Measurements from ENCODE around the gene FMN2.
"Not testable (repeated sequence)": the region's sequence is repeated elsewhere in the genome, so short reads cannot be mapped to it uniquely, and the experiment has no call there.

Gene FMN2

DNA sequence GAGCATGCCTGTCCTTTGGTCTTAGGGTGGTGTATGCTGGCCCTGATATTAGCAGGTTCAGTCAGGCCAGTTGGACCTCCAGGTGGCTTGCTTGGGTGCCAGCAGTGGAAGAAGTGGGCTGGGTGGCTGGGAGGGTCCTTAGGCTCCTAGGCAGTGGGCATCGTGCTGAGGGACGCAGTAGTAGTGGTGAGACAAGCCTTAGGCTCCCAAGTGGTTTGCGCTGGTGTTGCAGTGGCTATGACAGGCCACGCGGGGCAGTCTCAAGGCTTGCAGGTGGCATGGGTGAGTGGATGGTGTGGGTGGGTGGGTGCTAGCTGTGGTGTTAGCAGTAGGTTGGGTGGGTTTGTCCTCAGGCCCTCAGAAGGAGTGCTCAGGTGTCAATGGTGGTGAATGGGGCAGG lies 162.3 kb downstream of the FMN2 start:
- Histone ChIP-seq H3K4me1 (ENCODE audit: control insufficient read depth, insufficient read depth, low read length, poor library complexity, severe bottlenecking) (no peaks in the 10 kb centered on the region), H3K36me3 (ENCODE audit: control insufficient read depth, insufficient read depth, low read length) (no peaks in the 10 kb centered on the region), H3K9me3 (ENCODE audit: control insufficient read depth, low read length) (peaks cover 5% of the 10 kb centered on the region), H3K27ac (ENCODE audit: low read depth, low read length, severe bottlenecking) (no peak overlapping the region), H3K4me3 (ENCODE audit: extremely low read depth, insufficient read depth, low read length, poor library complexity, severe bottlenecking) (no peak overlapping the region)
- WGBS, 2 experiments (ENCODE audit: insufficient coverage in 2 of 2): 95 to 96% methylated on average over 5 of the region's 5 CpGs

DNA sequence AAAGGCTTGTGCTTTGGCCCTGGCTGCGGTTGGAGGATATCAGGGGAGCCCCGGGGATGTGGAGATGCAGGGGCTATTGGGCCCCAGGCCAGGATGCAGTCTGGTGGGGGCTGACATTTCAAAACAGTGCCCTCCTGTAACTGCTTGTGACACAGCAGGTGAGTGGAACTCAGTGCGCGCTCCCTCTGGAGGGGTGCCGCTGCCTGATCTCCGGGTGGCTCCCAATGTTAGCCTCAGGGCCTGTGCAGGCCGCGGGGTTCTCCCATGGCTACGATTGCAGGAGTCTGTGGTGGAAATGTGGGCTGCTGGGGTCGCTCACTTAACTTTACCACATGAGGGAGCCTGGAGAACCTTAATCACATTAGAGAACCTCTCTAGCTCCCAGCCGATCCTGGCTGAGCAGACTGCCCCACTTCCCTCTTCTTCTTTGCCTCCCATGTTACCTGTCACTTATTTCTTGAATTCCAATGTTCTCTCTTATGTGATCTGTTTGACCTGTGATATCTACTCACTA lies 163.2 kb downstream of the FMN2 start:
- Histone ChIP-seq H3K4me3 (ENCODE audit: extremely low read depth, insufficient read depth, low read length, poor library complexity, severe bottlenecking) (no peak overlapping the region), H3K9me3 (ENCODE audit: control insufficient read depth, low read length) (no peaks in the 10 kb centered on the region), H3K27ac (ENCODE audit: low read depth, low read length, severe bottlenecking) (no peak overlapping the region), H3K36me3 (ENCODE audit: control insufficient read depth, insufficient read depth, low read length) (no peaks in the 10 kb centered on the region), H3K4me1 (ENCODE audit: control insufficient read depth, insufficient read depth, low read length, poor library complexity, severe bottlenecking) (no peaks in the 10 kb centered on the region)
- WGBS, 2 experiments (ENCODE audit: insufficient coverage in 2 of 2): 86 to 93% methylated on average over 5 to 10 of the region's 11 CpGs

DNA sequence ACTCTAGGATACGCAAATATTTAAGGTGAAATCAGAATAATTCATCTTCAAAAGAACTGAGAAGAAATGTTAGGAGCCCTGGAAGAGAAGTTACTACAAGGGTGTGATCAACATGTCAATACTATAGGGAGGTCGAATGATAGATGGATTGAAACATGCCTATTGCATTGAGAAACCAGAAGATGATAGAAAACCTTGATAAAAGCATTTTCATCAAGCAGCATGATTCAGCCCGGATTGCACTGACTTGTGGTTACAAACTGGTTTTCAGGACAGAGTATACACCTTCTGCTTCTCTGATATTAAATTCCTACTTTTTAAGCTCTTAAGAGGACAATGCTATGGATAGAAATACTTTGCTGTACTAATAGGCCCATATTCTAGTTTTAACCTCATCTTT lies 164.2 kb downstream of the FMN2 start:
- no peak overlapping the region for H3K4me3 ChIP-seq (ENCODE audit: extremely low read depth, insufficient read depth, low read length, poor library complexity, severe bottlenecking)
- H3K9me3 ChIP-seq (ENCODE audit: control insufficient read depth, low read length): peaks cover 1% of the 10 kb centered on the region
- H3K4me1 ChIP-seq (ENCODE audit: control insufficient read depth, insufficient read depth, low read length, poor library complexity, severe bottlenecking): no peaks in the 10 kb centered on the region
- H3K36me3 ChIP-seq (ENCODE audit: control insufficient read depth, insufficient read depth, low read length): no peaks in the 10 kb centered on the region
- no peak overlapping the region for H3K27ac ChIP-seq (ENCODE audit: low read depth, low read length, severe bottlenecking)
- WGBS, 2 experiments (ENCODE audit: insufficient coverage in 2 of 2): 89 to 92% methylated on average over 2 to 3 of the region's 3 CpGs

DNA sequence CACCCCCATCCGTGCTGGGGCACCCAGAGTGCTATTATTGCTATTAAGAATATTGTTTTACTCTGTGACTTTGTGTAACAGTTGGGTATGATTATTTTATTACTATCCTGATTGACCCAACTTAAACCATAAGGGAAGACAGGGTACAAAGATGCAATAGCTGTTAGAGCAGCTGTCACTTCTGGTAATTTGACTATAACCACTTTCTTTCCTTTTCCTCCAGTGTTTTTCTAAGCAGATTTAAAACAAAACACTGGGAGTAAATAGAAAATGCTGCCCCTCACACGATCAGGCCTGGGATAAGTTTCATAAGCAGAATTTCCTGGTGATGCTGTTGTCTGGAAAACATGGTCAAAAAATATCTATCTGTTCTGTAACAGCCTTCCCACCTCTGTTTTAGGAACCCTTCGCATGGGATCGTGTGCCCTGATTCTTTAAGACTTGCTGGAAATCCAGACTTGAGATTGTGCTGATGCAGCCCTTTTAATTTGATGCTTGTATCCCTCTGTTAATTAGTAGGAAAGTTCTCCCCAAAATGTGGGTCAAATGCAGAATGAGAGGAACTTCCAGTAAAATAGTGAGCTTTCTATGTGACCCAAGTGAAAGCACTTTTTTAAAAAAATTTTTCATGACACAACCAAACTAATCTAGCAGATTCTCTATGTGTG lies 165.3 kb downstream of the FMN2 start:
- H3K9me3 ChIP-seq (ENCODE audit: control insufficient read depth, low read length): peaks cover 4% of the 10 kb centered on the region
- no peaks in the 10 kb centered on the region for H3K36me3 ChIP-seq (ENCODE audit: control insufficient read depth, insufficient read depth, low read length)
- 88 to 100% methylated on average over 1 to 3 of the region's 4 CpGs for WGBS, 2 experiments (ENCODE audit: insufficient coverage in 2 of 2)

DNA sequence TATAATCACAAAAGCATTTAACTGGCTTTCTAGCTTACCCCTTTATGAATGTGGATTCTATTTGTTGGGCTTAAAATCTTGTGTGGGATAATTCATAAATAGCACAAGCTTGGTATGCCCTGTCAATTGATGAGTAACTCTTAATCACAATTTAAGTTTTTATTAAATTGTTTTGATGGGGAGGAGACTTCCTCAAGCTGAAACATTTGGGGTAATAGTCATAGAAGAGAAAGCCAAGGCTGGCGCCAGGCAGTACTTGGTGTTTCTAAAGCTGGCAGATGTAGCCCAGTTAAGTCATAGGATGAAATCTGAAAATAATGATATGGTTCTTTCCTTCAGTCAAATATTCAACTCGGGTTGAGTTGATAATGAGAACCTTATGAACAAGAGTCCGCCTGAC lies 167.2 kb downstream of the FMN2 start:
- Histone ChIP-seq H3K9me3 (ENCODE audit: control insufficient read depth, low read length) (peaks cover 4% of the 10 kb centered on the region), H3K27ac (ENCODE audit: low read depth, low read length, severe bottlenecking) (no peak overlapping the region), H3K4me3 (ENCODE audit: extremely low read depth, insufficient read depth, low read length, poor library complexity, severe bottlenecking) (no peak overlapping the region), H3K4me1 (ENCODE audit: control insufficient read depth, insufficient read depth, low read length, poor library complexity, severe bottlenecking) (no peaks in the 10 kb centered on the region), H3K36me3 (ENCODE audit: control insufficient read depth, insufficient read depth, low read length) (no peaks in the 10 kb centered on the region)
- WGBS, 2 experiments (ENCODE audit: insufficient coverage in 2 of 2): 80 to 94% methylated on average over 1 to 2 of the region's 3 CpGs

More for the DNA sequence above, 165.3 kb downstream of the FMN2 start:
- Histone ChIP-seq H3K4me3 (ENCODE audit: extremely low read depth, insufficient read depth, low read length, poor library complexity, severe bottlenecking) (no peak overlapping the region), H3K4me1 (ENCODE audit: control insufficient read depth, insufficient read depth, low read length, poor library complexity, severe bottlenecking) (no peaks in the 10 kb centered on the region), H3K27ac (ENCODE audit: low read depth, low read length, severe bottlenecking) (no peak overlapping the region)

DNA sequence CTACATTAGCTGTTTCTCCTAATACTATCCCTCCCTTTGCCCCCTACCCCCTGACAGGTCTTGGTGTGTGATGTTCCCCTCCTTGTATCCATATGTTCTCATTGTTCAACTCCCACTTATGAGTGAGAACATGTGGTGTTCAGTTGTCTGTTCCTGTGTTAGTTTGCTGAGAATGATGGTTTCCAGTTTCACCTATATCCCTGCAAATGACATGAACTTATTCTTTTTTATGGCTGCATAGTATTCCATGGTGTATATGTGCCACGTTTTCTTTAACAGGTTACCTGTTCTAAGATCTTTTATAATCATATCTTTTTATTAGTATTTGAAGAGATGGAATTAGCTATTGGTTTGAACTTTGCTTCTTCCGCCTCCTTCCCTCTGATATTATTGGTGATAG lies 172.8 kb downstream of the FMN2 start:
- H3K36me3 ChIP-seq (ENCODE audit: control insufficient read depth, insufficient read depth, low read length); H3K9me3 ChIP-seq (ENCODE audit: control insufficient read depth, low read length); H3K4me1 ChIP-seq (ENCODE audit: control insufficient read depth, insufficient read depth, low read length, poor library complexity, severe bottlenecking); H3K27ac ChIP-seq (ENCODE audit: low read depth, low read length, severe bottlenecking); H3K4me3 ChIP-seq (ENCODE audit: extremely low read depth, insufficient read depth, low read length, poor library complexity, severe bottlenecking): not testable (repeated sequence)
- WGBS, 2 experiments (ENCODE audit: insufficient coverage in 2 of 2): no CpG with 5 or more reads among the region's 2 CpGs

DNA sequence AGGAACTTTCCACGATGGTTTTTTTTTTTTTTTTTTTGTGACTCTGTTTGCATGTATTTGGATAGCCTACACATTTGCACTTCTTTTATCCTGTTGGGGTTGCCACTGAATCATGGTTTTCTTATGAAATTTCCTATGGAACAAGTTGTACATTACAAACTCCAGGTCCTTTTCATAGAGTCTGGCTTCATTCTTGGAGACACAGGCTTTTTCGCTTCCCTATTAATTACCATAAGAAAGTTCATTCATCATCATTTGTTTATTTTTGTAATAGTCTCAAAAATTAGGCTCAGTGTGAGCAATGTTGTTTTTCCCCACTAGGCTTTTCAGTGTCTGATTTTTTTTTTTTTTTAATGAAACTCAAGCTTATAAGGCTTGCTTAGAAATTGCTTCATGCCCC lies 179.4 kb downstream of the FMN2 start:
- Histone ChIP-seq H3K4me1 (ENCODE audit: control insufficient read depth, insufficient read depth, low read length, poor library complexity, severe bottlenecking) (no peaks in the 10 kb centered on the region), H3K9me3 (ENCODE audit: control insufficient read depth, low read length) (peaks cover 5% of the 10 kb centered on the region), H3K4me3 (ENCODE audit: extremely low read depth, insufficient read depth, low read length, poor library complexity, severe bottlenecking) (no peak overlapping the region), H3K27ac (ENCODE audit: low read depth, low read length, severe bottlenecking) (no peak overlapping the region), H3K36me3 (ENCODE audit: control insufficient read depth, insufficient read depth, low read length) (no peaks in the 10 kb centered on the region)
- WGBS, 2 experiments (ENCODE audit: insufficient coverage in 2 of 2): no CpG with 5 or more reads among the region's 2 CpGs

DNA sequence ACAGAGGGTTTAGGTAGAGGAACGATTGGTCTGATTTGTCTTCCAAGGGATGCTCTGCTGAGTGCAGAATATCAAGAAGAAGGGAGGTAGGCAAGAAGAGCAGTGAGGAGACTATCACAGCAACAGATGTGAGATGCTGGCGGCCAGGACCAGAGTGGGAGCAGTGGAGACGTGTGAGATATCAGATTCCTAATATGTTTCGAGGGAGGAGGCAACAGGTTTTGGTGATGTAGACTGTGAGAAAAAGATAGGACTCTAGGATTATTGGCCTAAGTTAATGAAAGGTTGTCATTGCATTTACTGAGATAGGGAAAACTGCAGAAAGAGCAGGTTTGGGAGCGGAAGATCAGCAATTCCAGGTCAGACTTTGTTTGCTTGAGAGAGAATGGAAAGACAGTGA lies 182.9 kb downstream of the FMN2 start:
- Histone ChIP-seq H3K9me3 (ENCODE audit: control insufficient read depth, low read length) (peaks cover 5% of the 10 kb centered on the region), H3K27ac (ENCODE audit: low read depth, low read length, severe bottlenecking) (no peak overlapping the region), H3K4me3 (ENCODE audit: extremely low read depth, insufficient read depth, low read length, poor library complexity, severe bottlenecking) (no peak overlapping the region), H3K36me3 (ENCODE audit: control insufficient read depth, insufficient read depth, low read length) (no peaks in the 10 kb centered on the region), H3K4me1 (ENCODE audit: control insufficient read depth, insufficient read depth, low read length, poor library complexity, severe bottlenecking) (no peaks in the 10 kb centered on the region)
- 82 to 86% methylated on average over 5 of the region's 5 CpGs for WGBS, 2 experiments (ENCODE audit: insufficient coverage in 2 of 2)

DNA sequence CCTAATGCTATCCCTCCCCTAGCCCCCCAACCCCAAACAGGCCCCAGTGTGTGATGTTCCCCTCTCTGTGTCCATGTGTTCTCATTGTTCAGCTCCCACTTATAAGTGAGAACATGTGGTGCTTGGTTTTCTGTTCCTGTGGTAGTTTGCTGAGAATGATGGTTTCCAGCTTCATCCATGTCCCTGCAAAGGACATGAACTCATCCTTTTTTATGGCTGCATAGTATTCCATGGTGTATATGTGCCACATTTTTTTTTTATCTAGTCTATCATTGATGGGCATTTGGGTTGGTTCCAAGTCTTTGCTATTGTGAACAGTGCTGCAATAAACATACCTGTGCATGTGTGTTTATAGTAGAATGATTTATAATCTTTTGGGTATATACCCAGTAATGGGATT lies 183.5 kb downstream of the FMN2 start:
- H3K27ac ChIP-seq (ENCODE audit: low read depth, low read length, severe bottlenecking); H3K36me3 ChIP-seq (ENCODE audit: control insufficient read depth, insufficient read depth, low read length); H3K4me1 ChIP-seq (ENCODE audit: control insufficient read depth, insufficient read depth, low read length, poor library complexity, severe bottlenecking); H3K4me3 ChIP-seq (ENCODE audit: extremely low read depth, insufficient read depth, low read length, poor library complexity, severe bottlenecking); H3K9me3 ChIP-seq (ENCODE audit: control insufficient read depth, low read length): not testable (repeated sequence)

DNA sequence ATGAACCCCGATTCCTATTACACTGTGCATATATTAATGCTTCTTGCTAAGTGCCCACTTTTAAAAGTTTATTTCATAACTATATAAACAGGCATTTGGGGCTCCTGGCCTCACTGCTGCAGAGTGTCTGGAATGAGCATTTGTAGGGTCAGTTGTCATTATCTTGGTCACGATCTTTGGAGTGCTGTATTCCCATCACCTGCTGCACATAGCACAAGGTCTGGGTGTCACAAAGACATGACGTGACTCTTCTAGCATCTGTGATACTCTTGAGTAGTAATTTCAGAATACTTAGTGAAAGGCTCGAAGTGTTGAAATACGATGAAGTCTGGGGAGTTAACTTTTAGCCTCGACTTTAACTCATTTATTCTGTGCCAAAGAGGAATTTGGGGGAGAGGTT lies 186.4 kb downstream of the FMN2 start:
- whole genome bisulfite sequencing, 2 experiments (ENCODE audit: insufficient coverage in 2 of 2): 87 to 94% methylated on average over 2 to 5 of the region's 6 CpGs
- Histone ChIP-seq H3K36me3 (ENCODE audit: control insufficient read depth, insufficient read depth, low read length) (no peaks in the 10 kb centered on the region), H3K4me1 (ENCODE audit: control insufficient read depth, insufficient read depth, low read length, poor library complexity, severe bottlenecking) (no peaks in the 10 kb centered on the region), H3K9me3 (ENCODE audit: control insufficient read depth, low read length) (no peaks in the 10 kb centered on the region), H3K4me3 (ENCODE audit: extremely low read depth, insufficient read depth, low read length, poor library complexity, severe bottlenecking) (no peak overlapping the region), H3K27ac (ENCODE audit: low read depth, low read length, severe bottlenecking) (no peak overlapping the region)

DNA sequence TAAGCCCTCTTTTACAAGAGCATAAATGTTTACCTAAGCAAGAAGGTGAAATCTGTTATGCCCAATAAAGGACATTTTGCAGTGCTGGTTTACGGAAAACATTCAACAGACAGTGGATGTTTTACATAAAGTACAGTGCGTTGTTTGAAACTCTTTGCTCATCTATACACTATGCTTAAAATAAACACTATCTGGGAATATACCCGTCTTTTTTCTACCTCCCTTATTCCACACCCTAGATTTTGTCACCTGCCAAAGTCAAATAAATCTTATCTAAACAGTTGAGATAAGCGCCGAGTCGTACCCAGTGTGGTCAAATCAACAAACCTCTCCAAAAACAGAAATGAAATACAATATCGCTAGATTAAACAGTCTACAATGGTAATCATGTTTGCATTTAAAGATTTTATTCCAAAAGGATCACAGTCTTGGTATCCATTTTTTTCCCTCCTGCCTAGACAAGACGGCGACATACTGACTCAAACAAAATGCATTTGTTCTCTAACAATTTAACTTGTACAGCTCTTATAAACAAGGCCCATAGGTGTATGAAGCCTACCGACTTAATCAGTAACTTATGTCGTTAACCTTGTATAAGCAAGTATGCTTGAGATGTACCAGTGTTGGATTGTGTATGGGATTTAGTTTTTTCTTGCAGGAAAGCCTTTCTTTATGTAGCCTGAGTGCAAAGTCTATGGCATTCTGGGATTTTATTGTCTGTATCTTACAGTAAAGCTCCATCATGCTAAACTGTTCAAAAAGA lies 189.1 kb downstream of the FMN2 start:
- Histone ChIP-seq H3K4me1 (ENCODE audit: control insufficient read depth, insufficient read depth, low read length, poor library complexity, severe bottlenecking) (no peaks in the 10 kb centered on the region), H3K27ac (ENCODE audit: low read depth, low read length, severe bottlenecking) (no peak overlapping the region), H3K36me3 (ENCODE audit: control insufficient read depth, insufficient read depth, low read length) (no peaks in the 10 kb centered on the region), H3K4me3 (ENCODE audit: extremely low read depth, insufficient read depth, low read length, poor library complexity, severe bottlenecking) (no peak overlapping the region), H3K9me3 (ENCODE audit: control insufficient read depth, low read length) (no peaks in the 10 kb centered on the region)
- WGBS, 2 experiments (ENCODE audit: insufficient coverage in 2 of 2): 84 to 91% methylated on average over 4 to 7 of the region's 11 CpGs

All from mesodermal cell (in vitro differentiated cells).